Mucosa of descending colon (tissue), 3 donors: ENCODE measurements around the gene TVP23A. TPM values are rescaled to one million over a fixed set of nuclear protein-coding genes. Genes with fewer than 3 reads are reported as not detected.
"Not testable (repeated sequence)": the region's sequence is repeated elsewhere in the genome, so short reads cannot be mapped to it uniquely, and the experiment has no call there.

Experiments used
- ATAC-seq: fragments of 200-7000 bp; cut with Tn5 transposase; one replicate; pipeline ENCODE4 v1.9.1; 2020; ENCODE audit warnings: mild to moderate bottlenecking, moderate library complexity
- DNase-seq, 3 donors: peaks; one replicate each; pipeline ENCODE4 v3.0.0-alpha.2; 2020
- H3K36me3 ChIP-seq: fragments of 200-600 bp; one replicate; pipeline ENCODE4 v1.8.0; 2021; ENCODE audit warnings: low read depth, mild to moderate bottlenecking
- H3K4me1 ChIP-seq: fragments of 200-600 bp; one replicate; pipeline ENCODE4 v1.8.0; 2021; ENCODE audit warnings: low read depth, mild to moderate bottlenecking
- H3K4me3 ChIP-seq: fragments of 200-600 bp; one replicate; pipeline ENCODE4 v1.8.0; 2021; ENCODE audit warnings: mild to moderate bottlenecking
- H3K9me3 ChIP-seq: fragments of 200-600 bp; one replicate; pipeline ENCODE4 v1.8.0; 2021; ENCODE audit warnings: mild to moderate bottlenecking
- intact Hi-C, 2 donors: fragments of 100-400 bp; cut with DNase I in 1 of 2; cut with micrococcal nuclease in 1 of 2; formaldehyde crosslinking; loops; one replicate each; pipeline versions ENCODE4 v1.11.0 to v1.11.1; 2022; cut with DNase I, micrococcal nuclease
- total RNA-seq, 3 donors: library from RNA; stranded (reverse); fragmentation: NEBNext Ultra II Directional in 2 of 3; extraction: Animal tissue kit (Norgen Biotek cat#: 25700) in 2 of 3; gene quantifications; one replicate each; pipeline versions ENCODE4 v1.2.1 to v1.2.4, GENCODE V29; 2021 to 2023
- TF ChIP-seq, protein P1 (sequence below): fragments of 200-600 bp; IDR thresholded peaks from one replicate; pipeline ENCODE4 v1.8.0; 2022; ENCODE audit warnings: antibody characterized with exemption, mild to moderate bottlenecking
- donor health status: DM: no; HTN: no; CAD: no; lungs with moderate emphysema.
- donor health status: DM: no; HTN: no; CAD: no.
- donor health status: DM: no; HTN: yes; CAD: no.

TVP23A gene
- total RNA-seq, 3 donors from 2014 or later, result 0.14 to 0.60 TPM; not detected in 1

DNA sequence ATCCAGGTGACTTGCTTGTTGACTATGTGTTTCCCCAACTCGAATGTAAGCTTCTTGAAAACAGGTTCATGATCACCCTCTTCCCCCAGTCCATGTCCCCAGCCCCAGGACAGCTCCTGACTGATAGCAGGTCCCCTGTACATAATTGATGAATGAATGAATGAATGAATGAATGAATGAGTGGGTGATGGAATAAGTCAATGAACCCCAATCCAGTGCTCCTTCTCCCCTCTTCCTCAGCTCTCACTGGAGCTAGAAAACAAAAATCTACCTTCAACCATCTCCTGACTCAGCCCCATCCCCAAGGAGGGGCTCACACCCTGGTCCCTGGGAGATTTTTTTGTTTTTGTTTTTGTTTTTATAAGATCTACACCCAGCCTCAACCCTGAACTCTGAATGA lies 16.2 kb upstream of the TVP23A start:
- DNase-seq, result no peak
- H3K9me3 ChIP-seq, result no peaks in the 10 kb centered on the region
- H3K4me3 ChIP-seq, result no peak overlapping the region
- H3K4me1 ChIP-seq, result no peaks in the 10 kb centered on the region
- intact Hi-C loops, result no loop called here
- H3K36me3 ChIP-seq, result no peaks in the 10 kb centered on the region
- TF ChIP-seq, protein P1, sequence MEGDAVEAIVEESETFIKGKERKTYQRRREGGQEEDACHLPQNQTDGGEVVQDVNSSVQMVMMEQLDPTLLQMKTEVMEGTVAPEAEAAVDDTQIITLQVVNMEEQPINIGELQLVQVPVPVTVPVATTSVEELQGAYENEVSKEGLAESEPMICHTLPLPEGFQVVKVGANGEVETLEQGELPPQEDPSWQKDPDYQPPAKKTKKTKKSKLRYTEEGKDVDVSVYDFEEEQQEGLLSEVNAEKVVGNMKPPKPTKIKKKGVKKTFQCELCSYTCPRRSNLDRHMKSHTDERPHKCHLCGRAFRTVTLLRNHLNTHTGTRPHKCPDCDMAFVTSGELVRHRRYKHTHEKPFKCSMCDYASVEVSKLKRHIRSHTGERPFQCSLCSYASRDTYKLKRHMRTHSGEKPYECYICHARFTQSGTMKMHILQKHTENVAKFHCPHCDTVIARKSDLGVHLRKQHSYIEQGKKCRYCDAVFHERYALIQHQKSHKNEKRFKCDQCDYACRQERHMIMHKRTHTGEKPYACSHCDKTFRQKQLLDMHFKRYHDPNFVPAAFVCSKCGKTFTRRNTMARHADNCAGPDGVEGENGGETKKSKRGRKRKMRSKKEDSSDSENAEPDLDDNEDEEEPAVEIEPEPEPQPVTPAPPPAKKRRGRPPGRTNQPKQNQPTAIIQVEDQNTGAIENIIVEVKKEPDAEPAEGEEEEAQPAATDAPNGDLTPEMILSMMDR, result no peak
- no peak for ATAC-seq

DNA sequence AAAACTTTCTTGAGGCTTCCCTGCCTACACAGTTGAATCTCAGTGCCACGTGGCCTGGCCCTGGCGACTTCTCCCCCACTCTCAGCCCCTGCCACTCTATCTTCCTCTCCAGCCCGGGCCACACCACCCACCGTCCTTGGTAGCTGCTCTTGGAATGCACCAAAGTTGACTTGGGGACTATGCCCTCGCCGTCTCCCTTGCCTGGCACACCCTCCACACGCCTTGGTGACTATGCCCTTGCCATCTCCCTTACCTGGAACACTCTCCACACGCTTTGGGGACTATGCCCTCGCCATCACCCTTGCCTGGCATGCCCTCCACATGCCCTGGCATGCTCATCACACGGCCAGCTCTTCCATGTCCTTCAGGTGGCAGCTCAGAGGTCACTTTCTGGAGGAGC lies 15.5 kb upstream of the TVP23A start:
- peaks cover 2% of the 10 kb centered on the region for H3K4me1 ChIP-seq
- no peaks in the 10 kb centered on the region for H3K36me3 ChIP-seq
- TF ChIP-seq, protein P1, result no peak
- no peaks in the 10 kb centered on the region for H3K9me3 ChIP-seq
- intact Hi-C loops, result no loop called here
- H3K4me3 ChIP-seq, result no peak overlapping the region
- DNase-seq (no peak), ATAC-seq (peak; percentile 26)

DNA sequence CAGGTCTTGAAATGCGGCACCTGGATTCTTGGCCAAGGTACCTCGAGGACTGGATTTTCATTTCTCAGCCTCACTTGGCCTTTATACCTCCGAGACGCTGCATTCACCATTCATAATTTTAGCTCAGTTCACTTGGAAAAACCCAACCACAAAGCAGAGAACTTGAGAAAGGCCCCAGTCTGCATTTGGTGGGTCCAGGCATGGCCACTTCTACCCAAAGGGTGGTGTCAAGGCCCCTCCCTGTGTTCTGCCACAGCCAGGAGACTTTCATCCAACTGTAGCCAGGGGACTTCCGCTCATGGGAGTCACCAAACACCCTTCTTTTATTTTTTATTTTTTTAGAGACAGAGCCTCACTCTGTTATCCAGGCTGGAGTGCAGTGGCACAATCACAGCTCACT lies 14.7 kb upstream of the TVP23A start:
- Histone ChIP-seq H3K4me3 (no peak overlapping the region), H3K36me3 (no peaks in the 10 kb centered on the region), H3K4me1 (peaks cover 9% of the 10 kb centered on the region), H3K9me3 (no peaks in the 10 kb centered on the region)
- intact Hi-C loops, result no loop called here
- DNase-seq (no peak), ATAC-seq (no peak)
- TF ChIP-seq, protein P1, result no peak

DNA sequence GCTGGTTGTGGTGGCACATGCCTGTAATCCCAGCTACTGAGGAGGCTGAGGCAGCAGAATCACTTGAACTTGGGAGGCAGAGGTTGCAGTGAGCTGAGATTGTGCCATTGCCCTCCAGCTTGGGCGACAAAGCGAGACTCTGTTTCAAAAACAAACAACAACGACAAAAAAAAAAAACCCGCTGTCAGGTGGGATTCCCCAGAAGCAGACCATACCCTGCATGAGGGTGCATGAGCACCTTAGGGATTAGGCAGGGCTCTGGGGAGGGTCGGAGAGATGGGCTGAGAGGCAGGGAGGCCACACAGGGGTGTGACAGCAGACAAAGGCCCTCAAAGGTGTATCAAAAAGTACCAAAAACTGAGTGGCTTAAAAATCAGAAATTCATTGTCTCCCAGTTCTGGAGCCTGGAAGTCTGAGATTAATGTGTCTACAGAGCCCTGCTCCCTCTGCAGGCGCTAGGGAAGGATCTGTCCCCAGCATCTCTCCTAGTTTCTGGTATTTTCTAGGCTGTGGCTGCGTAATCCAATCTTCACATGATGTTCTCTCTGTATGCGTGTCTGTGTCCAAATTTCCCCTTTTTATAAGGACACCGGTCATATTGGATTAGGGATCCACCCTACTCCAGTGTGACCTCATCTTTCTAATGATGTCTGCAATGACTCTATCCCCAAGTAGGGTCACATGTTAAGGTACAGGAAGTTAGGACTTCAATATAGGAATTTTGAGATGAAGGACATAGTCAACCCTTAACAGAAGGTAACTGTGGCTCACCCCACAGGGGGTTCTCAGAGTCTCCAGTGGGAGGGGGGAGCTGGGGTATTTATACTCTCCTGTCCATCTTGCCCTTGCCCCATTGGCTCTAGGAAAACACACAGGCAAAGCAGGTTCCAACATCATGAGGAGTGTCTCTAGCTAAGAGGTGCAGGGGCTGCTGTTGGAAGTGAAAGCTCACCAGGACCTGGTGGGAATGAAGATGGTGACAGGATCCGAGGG lies 13.6 kb upstream of the TVP23A start:
- TF ChIP-seq, protein P1, result no peak
- H3K9me3 ChIP-seq, result no peaks in the 10 kb centered on the region
- ATAC-seq (no peak), DNase-seq (no peak)
- H3K4me3 ChIP-seq, result no peak overlapping the region
- H3K4me1 ChIP-seq, result peaks cover 9% of the 10 kb centered on the region
- intact Hi-C loops, result no loop called here
- no peaks in the 10 kb centered on the region for H3K36me3 ChIP-seq

DNA sequence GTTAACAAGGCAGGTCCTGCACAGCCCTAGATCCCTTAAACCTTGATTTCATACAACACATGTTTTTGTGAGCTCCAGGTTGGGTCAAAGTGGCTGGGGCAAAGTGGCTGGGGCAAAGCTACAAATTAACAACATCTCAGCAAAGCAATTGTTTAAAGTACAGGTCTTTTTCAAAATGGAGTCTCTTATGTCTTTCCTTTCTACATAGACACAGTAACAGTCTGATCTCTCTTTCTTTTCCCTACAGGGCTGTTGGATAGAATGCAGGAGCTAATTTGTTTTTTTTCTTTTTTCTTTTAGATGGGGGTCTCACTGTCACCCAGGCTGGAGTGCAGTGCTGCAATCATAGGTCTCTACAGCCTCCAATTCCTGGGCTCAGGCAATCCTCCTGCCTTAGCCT lies 11.6 kb upstream of the TVP23A start:
- not testable (repeated sequence) for H3K4me1 ChIP-seq, H3K36me3 ChIP-seq

DNA sequence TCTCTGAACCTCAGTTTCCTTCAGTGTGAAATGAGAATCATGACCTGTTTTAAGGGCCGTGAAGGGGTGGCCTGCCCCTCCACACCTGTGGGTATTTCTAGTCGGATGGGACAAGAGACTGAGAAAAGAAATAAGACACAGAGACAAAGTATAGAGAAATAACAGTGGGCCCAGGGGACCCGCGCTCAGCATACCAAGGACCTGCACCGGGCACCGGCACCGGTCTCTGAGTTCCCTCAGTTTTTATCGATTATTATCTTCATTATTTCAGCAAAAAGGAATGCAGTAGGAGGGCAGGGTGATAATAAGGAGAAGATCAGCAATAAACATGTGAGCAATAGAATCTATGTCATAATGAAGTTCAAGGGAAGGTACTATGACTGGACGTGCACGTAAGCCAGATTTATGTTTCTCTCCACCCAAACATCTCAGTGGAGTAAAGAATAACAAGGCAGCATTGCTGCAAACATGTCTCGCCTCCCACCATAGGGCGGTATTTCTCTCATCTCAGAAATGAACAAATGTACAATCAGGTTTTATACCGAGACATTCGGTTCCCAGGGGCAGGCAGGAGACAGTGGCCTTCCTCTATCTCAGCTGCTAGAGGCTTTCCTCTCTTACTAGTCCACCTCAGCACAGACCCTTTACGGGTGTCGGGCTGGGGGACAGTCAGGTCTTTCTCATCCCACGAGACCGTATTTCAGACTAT lies 10.9 kb upstream of the TVP23A start:
- ATAC-seq, H3K4me1 ChIP-seq, intact Hi-C loops: not testable (repeated sequence)

More for the DNA sequence above, 11.6 kb upstream of the TVP23A start:
- H3K9me3 ChIP-seq, DNase-seq, H3K4me3 ChIP-seq, ATAC-seq, intact Hi-C loops: not testable (repeated sequence)

More for the DNA sequence above, 10.9 kb upstream of the TVP23A start:
- H3K4me3 ChIP-seq, DNase-seq, H3K9me3 ChIP-seq, H3K36me3 ChIP-seq: not testable (repeated sequence)
